Thyroid gland (tissue), 4 donors: ENCODE data around the gene TRAF3IP3.

Experiments
- CTCF ChIP-seq, 6 experiments: fragments of 200-600 bp in 3 of 6; fragments of 450-650 bp in 3 of 6; sonication (generic) in 3 of 6; IDR thresholded peaks; one replicate each; pipeline ENCODE4 v1.5.1; 2016 to 2019; ENCODE audit warnings: antibody characterized with exemption in 6 of 6, mild to moderate bottlenecking in 2 of 6, inconsistent platforms in 1 of 6, moderate library complexity in 1 of 6
- POLR2A ChIP-seq, 2 donors: fragments of 450-650 bp; IDR thresholded peaks; one replicate each; pipeline ENCODE4 v1.6.1; 2017; ENCODE audit warnings: antibody characterized with exemption in 2 of 2, mild to moderate bottlenecking in 2 of 2, moderate library complexity in 1 of 2

DNA sequence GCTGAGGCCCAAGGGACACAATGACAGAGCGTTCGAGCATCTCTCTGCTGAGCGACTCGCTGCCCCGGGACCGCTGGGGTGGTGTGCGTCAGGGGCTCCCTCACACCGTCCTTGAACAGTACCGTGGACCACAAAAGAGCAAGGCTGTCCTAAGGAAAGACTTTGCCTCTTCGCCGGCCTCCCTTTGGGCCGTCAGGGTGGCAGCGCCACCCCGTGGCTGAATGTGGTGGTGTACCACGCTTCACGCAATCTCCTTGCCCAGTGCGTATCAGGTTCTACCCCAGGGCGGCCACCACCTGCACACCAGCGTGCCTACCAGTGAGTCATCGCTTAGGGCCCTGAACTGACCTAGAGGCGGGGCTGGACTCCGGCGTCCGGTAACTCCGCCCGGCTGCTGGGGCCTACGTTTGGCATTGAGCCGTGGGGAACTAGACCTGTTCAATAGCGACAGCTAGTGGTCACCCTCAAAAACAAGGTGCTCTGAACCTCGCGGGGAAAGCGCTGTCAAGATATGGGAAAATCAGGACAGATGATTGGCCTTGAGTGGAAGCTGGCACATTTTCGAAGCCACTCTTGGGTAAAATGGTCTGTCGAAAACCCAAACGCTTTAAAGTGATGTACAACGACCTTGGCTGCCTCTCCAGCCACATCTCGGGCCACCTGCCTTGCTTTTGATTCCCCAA, 8.1 kb upstream of the TRAF3IP3 start:
- TF ChIP-seq CTCF (IDR thresholded peaks at IDR 0.05) (peak; percentile 68 to 93 (median 83)), POLR2A (IDR thresholded peaks at IDR 0.05) (no peak)
